GM13976 (cell line): ENCODE results near the gene TULP1.

Source experiments
- DNase-seq: peaks from one replicate; pipeline ENCODE4 v3.0.0; 2012; ENCODE audit warnings: low spot score
- CTCF ChIP-seq: IDR thresholded peaks from 2 replicates; pipeline ENCODE4 v1.5.1; 2012; ENCODE audit warnings: borderline replicate concordance, mild to moderate bottlenecking; ENCODE audit not compliant: insufficient read depth; ENCODE audit errors: extremely low read depth, missing control alignments, control extremely low read depth
- in situ Hi-C: fragments of 300-500 bp; cut with MboI; formaldehyde crosslinking; loops from one replicate; pipeline ENCODE4 v1.12.0; 2022; ENCODE audit warnings: low sequenced_read_pairs, mixed read lengths, inconsistent platforms; ENCODE audit not compliant: unreplicated experiment

The TULP1 gene

GRCh38 chr6:35448191-35448590 is 64.5 kb downstream of the TULP1 start:
- in situ Hi-C loops: no loop called here
- no peak for DNase-seq
- no peak for TF ChIP-seq CTCF
